ENCODE measurements around the gene MRPL14.

Gene MRPL14

DNA sequence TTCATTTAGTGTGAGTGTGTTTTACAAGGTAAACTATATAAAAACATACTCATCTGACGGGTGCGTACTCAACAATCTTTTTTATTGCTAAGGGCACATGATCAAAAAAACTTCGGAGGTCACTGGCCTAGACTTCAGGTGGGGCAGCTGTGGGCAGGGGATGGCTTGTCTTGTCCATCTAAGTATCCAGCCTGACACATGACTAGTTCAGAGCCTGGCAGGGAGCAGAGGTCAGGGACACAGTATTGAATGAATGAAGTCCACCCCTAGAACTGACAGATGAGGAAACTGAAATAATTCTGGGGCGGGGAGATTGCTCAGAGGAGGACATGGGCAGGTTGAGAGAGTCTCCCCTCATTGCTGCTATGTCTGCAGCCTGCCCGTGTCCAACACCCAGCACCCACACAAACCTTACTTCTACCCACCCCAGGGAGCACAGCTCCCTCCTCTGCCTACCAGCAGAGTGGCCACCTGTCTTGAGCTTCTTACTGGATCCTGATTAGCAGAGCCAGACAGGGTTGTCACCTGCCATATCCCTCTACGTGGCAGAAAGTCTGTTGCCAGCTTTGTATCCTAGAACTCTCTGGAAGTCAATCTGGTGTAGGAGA, 48.9 kb downstream of the MRPL14 start:
- DNase-seq = no peak

DNA sequence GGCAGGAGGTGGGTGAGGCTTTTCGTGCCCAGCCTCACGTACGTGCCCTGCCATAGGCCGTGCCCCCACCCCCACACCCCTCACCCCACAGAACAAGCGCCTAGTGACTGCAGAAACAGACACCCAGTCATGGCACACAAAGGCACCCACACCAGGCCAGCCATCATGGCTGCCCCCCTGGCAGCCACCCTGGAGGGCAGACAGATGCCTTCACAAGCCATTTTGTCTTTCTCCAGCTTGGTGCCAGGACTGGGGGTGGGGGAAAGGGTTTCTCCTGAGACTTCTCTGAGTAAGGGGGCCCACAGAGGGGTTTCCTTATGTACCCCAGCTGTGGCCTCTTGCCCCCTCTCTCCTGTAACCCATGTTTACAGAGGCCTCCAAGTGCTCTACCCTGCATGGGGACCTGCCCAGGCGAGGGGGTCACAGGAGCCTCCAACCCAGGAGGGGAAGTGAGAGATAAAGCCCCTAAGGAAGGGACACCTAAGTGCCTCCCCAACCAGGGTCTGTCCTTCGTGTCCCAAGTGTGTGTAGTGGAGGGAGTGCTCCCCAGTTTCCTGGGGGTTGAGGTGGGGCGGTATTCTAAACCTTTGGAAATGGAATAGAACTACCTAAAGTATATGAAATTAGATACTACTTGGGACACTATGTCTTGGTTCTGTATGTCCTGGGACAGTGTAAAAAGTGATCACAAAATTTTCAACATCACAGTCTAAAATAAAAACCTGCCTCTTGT, 49.9 kb downstream of the MRPL14 start:
- no peak for DNase-seq

DNA sequence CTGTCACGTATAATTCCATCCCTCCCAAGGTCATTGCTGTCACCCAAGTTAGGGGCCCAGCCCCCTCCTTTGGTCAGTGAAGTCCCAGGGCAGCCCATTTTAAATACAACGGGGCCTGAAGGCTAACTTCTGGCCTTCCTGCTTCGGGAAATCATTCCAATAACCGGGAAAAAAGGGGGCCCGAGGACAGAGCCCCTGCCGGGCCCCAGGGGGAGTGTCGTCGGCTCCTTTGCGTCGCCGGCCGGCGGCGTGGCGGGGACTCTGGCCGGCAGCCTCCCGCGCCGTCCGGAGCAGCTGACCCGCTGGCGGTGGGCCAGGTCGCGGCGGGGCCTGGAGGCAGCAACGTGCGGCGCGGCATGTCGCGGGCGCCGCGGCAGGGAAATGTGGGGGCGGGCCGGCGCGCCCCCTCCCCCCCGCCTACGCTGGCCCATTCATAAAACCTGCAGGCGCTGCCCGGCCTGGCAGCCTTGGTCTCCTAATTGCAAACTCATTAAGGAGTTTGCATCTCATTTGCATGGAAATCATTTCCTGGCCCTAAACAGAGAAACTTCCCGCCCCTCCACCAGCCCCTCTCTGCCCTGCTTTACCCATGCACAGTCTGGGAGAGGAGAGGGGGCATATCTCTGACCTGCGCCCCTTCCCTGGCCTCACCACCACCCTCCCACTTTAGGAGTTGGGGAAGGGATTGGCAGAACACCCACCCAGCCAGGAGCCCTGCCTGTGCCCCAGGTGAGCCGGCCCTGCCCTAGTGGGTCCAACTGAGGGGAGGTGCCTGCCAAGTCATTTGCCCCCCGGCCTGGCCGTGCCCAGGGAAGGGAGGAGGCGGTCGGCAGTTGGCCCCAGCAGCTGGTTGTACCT, 50.7 kb downstream of the MRPL14 start:
- no peak for DNase-seq

DNA sequence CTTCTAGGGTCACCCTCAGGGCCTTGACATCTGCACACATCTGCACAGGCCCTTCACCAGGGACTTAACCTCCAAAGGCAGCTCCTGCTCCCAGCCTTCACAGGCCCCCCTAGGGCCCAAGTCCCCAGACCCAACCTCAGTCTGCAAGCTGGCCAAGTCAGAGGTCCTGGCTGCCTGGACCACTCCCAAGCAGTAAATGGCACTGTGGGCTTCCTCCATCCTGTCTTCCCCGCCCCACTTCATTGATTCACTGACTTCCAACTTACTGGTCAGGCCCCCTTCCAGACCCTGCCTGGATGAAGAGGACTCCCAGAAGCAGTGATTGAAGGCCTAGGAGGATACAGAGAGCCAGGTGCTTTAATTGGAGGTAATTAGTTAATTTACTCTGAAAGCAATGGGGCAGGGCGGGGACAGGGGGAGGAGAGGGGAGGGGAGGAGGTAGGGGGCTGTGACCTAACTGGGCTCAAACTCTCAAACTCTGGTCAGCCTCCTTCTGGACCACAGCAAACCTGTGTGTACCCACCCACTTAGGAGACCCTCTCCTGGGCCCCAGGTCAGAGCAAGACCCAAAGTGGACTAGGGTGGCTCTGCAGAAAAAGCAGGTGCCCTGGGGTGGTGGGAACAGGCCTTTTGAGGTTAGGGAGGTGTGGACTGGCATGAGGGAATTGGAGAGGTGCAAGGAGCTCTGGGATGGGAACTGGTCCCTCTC, 51.5 kb downstream of the MRPL14 start:
- no peak for DNase-seq

DNA sequence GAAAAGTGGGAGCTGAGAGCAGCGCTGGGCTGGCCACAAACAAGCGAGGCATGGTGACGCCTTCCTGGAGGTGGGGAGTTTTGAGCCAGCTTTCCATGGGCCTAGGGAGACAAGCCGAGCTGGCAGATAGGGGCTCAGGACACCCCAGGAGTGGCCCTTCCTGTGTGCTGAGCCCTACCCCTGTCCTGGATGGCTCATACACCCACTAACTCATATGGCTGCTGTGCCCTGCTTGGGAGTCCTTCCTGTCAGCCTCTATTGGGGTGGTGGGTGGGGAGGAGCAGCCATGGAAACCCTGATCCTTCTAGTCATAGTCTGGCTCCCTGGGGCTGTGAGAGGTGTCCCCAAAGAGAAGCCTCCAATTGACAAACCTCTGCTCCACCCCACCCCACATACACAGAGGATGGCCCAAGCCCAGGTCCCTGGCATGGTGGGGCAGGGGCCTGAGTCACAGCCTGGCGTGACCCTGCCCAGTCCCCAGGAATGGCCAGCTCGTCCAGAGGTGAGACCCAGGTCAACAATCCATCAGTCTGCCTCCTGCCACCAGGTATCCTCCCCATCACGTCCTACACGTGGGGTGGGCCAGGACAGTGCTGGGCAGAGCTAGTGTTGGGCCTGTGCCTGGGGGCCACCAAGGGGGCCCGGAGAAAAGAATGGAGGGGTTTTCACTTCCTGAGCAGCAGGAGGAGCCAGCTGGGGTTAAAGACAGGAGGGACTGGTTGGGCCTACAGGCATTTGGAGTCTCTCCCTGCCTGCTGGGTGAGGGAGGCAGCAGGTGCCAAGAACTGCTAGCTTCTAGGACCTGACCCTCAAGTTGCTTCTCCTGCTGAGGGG, 52.2 kb downstream of the MRPL14 start:
- no peak for DNase-seq

DNA sequence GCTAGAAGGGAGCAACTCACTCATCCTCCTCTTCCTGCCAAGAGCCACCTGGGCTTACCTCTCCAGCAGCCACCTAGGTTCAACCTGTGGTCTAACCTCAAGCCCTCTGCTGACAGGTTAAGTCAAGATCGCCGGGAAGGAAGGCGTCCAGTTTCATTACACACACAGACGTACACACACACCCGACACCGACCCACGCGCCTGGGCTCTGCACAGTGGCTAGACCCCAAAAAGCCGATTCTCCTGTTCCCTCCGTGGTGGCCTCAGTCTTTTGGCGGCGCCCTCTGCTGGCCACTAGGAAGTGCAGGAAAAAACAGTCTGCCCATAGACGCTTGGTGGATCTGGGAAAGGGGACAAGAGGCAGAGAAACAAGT, 52.8 kb downstream of the MRPL14 start:
- DNase-seq = no peak

DNA sequence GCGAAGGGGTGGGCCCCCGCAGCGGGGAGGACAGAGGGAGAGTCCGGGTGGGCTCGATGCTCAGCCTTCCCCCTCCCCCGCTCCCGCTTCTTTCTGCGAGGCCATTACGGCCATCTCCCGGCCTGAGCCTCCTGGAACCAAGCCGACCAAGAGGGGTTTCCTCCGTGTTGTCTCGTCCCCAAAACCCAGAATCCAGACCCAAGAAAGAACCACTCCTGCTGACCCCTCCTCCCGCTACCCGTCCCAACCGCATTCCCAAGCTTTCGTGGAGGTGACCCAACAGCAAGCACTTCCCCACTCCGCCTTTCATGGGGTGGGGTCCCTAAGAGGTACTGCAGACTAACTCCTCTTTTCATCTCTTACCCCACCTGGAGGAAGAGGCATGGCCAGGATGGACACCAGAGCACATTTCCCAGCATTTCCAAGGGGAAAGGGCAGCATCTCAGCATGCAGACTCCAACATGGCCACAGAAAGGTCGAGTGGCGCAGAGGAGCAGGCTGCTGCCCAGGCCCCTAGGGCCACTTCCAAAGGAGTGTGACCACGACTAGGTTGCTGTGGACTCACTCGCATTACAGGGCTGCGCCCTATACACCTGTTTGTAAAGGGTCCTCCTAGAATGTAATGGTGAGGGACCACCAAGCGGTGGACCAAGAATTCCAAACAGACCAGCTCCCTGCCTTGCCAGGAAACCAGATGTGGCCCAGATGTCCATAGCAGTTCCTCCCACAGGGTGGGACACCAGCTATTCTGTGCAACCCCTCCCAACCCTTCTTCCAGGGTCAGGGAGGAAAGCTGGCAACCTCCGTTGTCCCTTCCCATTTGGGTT, 53.4 kb downstream of the MRPL14 start:
- no peak for DNase-seq

DNA sequence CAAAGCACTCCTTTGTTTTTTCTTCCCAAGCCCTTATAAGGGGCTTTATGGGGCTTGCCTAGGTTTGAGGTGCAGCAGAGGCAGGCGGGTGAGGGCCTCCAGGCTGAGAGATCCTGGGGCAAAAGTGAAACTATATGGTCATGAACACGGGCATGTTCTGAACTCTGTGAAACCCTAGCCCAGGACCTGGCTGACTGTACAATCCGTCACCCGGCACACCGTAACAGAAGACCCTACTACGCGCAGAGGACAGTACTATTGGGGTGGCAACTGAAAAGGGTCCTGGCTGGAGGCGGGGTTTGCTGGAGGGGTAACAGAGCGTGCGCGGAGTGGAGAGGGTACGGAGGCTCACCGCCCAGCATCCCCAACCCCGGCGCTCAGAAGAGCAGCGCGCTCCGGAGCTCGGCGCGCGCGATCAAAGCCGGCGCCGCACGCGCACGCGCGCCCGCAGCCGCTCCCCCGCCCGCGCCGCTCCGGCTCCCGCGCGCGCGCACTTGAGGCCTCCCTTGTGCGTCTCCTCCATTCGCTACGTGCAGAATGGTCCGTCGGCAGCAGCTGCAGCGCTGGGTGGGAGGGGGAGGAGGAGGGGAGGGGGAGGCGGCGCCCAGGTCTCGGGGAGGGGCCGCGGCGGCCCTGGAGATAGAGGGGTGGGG, 54.2 kb downstream of the MRPL14 start:
- DNase-seq = no peak

DNA sequence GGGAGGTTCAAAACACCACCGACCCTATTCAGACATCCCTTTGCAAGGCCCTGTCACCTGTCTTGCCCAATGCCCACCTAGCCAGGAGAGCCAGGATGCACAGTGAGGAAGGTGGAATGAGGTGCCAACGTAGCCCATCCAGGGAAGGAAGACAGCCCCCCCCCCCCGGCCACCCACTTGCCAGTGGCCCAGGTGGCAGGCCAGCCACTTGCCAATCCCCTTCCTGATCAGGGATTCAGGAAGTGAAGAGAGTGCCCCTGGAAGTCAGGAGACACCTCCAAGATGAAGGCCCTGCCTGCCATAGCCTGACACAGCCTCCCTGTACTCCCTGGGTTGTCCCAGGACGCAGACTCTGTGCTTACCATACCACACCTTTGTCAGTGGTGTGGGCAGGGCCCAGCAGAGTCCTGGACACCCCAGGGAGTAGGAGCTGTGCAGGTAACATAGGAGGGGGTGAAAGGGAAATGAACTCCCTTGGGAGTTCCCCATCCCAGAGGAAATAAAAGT, 54.7 kb downstream of the MRPL14 start:
- DNase-seq = no peak

DNA sequence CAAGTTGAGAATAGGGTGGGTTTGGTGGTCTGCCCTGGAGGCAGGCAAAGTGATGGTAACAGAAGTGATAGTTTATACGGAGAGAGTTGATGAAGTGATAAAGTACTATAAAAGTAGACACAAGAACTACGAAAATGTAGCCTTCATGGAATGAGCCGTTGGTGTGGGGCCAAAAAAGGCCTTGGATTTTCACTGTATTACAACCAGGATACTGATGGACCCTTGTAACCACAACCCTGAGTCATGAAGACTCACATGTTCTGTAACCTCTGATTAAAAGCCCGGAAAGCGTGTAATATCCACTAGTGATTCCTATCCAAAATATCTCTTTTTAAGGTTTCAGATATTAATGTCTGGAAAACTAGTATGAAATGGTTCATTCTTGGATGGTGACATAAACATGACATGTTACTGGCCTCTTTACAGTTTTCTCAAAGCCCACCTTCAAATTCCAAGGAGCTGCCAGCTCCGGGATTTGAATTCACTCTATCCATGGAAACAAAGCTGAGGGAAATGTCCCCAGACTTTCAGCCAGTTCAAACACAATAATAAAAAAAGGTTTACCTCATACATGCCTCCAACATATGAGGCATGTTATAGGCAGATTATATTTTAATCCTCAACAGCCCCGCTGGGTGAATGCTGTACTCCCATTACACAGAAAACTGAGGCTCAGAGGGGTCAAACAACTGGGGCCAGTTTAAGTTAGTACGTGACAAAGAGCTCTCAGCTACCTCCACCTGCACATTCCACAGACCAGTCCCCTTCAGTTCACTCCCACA, 55.4 kb downstream of the MRPL14 start:
- no peak for DNase-seq

DNA sequence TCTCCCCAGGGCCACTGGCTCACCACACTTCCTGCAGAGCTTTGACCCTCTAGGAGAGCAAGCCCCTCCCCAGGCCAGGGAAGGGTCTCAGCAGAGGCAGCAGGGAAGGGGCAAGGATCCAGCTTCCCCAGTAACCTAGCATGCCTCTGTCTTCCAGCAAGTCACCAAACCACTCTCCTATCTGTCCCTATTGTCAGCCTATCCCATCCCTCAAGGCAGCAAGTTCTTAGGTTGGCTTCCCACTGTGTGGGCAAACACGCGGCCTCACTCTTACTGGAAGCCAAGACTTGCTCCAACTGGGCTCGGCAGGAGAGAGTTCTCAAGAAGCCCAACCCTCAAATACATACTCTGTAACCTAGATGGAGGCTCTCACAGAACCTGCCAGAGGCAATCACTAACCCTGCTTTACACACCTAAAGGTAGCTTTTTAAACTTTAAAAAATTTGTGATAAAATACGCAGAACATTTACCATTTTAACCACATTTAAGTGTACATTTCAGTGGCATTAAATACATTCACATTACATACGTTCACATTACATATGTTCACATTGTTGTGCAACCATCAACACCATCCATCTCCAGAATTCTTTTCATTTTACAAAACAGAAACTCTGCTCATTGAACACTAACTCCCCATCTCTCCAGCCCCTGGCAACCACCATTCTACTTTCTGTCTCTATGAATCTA, 58.5 kb downstream of the MRPL14 start:
- DNase-seq = no peak

DNA sequence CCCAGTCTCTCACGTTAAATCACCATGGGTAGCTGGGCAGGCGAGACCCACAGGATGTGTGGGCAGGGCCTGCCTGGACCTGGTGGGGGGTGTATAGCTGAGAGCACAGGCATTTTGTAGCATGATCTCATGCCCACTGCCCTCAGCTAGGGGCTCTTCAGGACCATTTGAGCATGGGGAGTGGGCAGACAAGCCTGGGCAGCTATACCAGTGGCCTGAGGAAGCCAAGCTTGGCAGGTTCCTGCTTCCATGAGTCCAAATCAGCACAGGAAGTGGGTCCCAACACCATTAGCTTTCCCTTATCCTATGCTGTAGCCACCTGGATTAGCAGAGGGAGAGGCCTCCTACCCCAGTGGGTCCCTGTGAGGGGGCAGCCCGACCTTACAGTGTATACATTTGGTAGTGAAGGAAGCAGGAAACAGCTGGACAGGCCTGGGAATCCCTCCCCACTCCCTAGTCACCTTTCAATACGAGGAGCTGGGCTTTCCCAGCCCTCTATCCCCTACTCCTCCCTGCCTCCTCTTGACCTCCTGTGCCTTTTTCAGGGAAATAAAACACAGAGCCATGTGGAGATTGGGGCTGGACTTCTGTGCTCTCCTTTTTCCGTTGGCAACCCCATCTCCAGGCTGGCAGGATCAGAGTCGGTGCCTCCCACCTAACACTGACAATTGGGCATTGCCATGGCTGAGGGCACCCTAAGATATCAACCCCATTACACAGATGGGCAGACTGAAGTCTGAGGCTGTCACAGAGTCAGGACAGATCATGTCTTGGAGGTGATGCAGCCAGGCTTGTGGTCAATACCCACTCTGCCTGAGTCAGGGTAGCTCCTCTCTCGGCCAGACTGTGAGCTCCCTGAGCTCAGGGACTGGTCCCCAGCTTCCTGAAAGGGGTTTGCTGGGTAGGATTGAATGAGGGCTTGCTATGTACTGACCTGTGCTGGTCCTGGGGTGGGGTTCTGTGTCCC, 59.8 kb downstream of the MRPL14 start:
- DNase-seq = no peak

DNA sequence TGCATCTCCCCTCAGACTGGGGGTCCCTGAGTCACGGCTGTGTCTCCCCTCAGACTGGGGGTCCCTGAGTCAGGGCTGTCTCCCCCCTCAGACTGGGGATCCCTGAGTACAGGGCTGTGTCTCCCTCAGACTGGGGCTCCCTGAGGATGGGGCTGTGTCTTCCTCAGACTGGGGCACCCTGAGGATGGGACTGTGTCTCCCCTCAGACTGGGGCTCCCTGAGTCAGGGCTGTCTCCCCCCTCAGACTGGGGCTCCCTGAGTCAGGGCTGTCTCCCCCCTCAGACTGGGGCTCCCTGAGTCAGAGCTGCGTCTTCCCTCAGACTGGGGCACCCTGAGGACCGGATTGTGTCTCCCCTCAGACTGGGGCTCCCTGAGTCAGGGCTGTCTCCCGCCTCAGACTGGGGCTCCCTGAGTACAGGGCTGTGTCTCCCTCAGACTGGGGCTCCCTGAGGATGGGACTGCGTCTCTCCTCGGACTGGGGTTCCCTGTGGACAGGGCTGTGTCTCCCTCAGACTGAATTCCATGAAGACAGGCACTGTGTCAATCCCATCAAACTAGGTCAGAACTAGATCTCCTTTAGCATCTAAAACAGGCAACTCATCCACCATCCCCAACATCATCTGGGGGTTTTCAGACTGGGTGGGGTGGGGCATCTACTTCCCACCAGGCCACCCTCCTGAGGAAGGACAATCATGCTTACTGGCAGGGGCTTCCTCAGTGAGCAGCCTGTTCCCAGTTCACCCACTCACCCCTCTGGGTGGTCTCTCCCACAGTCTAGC, 60.7 kb downstream of the MRPL14 start:
- no peak for DNase-seq

DNA sequence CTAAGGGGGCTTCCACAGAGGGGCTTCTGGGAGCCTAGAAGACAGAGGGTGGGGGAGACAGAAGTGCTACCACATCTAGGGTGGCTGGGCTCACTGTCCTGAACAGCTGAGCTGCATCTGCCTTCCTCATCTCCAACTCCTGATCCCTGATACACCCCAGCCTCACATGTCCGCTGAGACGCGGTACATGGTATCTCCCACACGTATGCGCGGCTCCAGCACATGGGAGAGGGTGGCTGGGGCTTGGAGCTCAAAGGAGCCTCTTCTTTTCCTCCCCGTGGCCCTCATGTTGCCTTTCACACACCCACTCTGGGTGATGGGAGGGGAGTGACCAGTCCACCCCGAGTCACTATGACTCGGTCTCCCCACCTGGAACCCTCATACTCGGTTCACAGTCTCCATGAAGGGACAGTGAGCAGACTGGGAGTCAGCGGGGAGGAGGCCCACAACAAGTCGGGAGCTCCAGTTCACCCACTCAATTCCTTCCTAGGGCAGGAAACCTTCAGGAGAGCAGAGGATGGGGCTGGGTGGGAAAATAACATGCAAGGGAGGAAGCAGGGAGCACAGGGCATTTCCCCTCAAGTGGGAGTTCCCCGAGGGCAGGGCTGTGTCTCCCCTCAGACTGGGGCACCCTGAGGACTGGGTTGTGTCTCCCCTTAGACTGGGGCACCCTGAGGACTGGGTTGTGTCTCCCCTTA, 61.7 kb downstream of the MRPL14 start:
- no peak for DNase-seq

DNA sequence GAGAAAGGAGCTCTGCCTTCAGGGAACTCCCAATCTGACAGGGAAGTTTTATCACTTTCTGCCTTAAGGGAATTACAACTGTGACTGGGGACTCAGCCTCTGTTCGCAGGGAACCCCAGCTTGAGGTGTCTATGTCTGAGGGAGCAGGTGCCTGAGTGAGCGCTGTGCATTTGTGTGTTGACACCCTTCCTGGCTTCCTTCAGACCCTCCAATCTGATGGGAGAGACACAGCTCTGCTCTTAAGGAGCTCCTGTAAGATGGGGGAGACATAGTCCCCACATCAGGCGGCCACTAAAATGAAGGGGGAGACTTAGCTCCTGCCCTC, 62.3 kb downstream of the MRPL14 start:
- DNase-seq = no peak

DNA sequence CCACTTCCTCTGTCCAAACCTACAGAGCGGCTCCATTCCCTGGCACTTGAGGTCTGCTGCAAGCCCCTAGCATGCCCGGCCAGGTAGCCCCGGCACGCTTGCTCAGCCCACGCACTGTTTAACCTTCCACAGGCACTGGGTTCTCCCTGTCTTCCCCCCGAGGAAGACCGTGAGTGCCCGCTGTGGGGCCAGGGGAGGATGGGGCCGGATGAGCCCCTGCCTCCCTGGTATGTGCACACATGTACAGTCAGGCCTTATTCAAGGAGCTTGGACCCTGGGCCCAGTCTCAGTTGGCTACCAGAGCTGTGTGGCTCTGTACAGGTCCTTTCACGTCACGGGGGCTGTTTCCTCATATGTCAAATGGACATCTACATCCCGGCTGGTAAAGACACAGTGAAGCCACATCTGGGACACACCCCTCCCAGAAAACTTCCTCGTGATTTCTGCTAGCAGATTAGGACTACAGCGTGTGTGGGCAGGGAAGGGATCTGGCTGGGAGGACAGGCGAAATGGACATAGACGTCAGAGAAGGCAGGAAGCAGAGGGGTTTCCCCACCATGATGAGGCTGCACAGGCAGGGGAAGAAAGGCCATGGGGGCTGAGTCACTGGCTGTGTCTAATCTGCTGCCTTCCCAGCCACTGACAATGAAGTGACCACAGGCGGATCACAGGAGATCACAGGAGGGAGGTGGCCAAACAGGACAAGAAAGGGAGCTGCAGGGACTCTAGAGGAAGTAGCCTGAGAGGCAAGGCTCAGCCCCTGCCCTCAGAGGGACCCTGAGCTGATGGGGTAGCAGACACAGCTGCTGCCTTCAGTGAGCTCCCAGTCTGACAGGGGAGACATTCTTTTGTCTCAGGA, 62.9 kb downstream of the MRPL14 start:
- DNase-seq = no peak
